Activated naive CD4-positive, alpha-beta T cell treated with anti-CD3 and anti-CD28 coated beads, Interleukin-2, amount 50 U/mL, for 16 hours (primary cell): ENCODE results near the gene TARP.

Source experiments
- DNase-seq: peaks from one replicate; pipeline ENCODE4 v3.0.0-alpha.2; 2020

Gene TARP

DNA sequence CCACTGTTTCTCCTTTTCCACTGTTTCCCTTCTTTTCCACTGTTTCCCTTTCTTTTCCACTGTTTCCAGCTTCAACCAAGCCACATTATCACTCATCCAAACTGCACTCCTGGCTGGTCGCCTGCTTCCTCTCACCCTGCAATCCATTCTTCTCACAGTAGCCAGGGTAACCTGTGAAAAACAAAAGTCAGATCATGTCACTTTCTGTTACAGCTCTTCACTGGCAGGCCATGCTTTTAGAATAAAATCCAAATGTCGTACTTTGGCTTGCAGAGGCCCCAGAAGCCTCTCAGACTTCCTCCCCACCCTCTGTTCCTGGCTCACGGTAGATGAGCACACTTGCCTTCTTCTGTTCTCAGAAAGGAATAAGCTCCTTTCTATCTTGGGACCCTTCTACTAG is 61.5 kb downstream of the TARP start:
- DNase-seq = no peak

DNA sequence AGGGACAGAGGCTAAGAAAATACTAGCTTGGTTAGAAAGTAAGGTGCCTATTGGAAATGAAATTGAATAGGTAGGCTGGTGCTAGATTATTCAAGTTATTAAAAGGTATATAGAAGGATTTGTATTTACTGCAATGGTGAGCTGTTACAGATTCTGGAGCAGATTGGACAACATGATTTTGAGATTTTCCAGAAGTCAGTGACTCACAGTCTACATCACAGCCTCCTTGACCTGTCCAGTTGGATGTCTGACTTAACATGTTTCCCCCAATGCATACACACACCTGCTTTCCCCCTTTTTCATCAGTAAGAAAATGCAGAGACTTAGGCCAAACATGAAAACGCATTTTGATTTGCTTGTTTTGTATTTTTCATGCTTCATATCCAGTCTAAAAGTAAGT is 62.0 kb downstream of the TARP start:
- DNase-seq = no peak
